Umbilical cord (tissue), 2 donors: Measurements from ENCODE around the gene JOSD1. TPM values are rescaled to one million over a fixed set of nuclear protein-coding genes. Genes with fewer than 3 reads are reported as not detected.
"Not testable (repeated sequence)": the region's sequence is repeated elsewhere in the genome, so short reads cannot be mapped to it uniquely, and the experiment has no call there.

ENCODE experiments used
- DNase-seq: peaks from one replicate; pipeline ENCODE4 v3.0.0-alpha.2; 2015; ENCODE audit warnings: low spot score
- total RNA-seq: library from RNA; depleted of rRNA; stranded (reverse); fragments of >200 nt; gene quantifications from one replicate; pipeline ENCODE4 v1.2.3, GENCODE V29; 2014; ENCODE audit warnings: low replicate concordance; ENCODE audit not compliant: insufficient read depth

The JOSD1 gene
- total RNA-seq, 1 donor from 2014 or later, result 44.5 TPM

- no peak for DNase-seq
These were observed 15.0 kb downstream of the JOSD1 start for GRCh38 chr22:38685761-38686160.

- DNase-seq, result no peak
These were observed 15.8 kb downstream of the JOSD1 start for GRCh38 chr22:38684895-38685294.

- DNase-seq, result peak; percentile 90
These were observed 19.0 kb downstream of the JOSD1 start, which contains the start of gene TOMM22 for GRCh38 chr22:38681582-38682335. TSS of gene TOMM22 (plus strand) at chr22:38681957. CDS start at chr22:38681979, 22 bp downstream.

- DNase-seq, result no peak
These were observed 24.9 kb downstream of the JOSD1 start for GRCh38 chr22:38675833-38676232.

- no peak for DNase-seq
These were observed 25.9 kb downstream of the JOSD1 start for GRCh38 chr22:38674888-38675287.

- no peak for DNase-seq
These were observed 43.5 kb downstream of the JOSD1 start for GRCh38 chr22:38657045-38657909.

GRCh38 chr22:38656256-38657044 is 44.3 kb downstream of the JOSD1 start, which contains the start of the genes CBY1 and FAM227A:
TSS of gene CBY1 (plus strand) at chr22:38656638. CDS start at chr22:38668055, 11,417 bp downstream.
TSS of gene FAM227A (minus strand) at chr22:38656392. CDS start at chr22:38650168, 6,224 bp downstream.
- DNase-seq, result peak; percentile 92

GRCh38 chr22:38655519-38656255 is 45.1 kb downstream of the JOSD1 start:
- DNase-seq, result no peak

GRCh38 chr22:38653741-38654140 is 47.0 kb downstream of the JOSD1 start:
- DNase-seq, result no peak

GRCh38 chr22:38652859-38653258 is 47.9 kb downstream of the JOSD1 start:
- no peak for DNase-seq

GRCh38 chr22:38649841-38650522 is 50.8 kb downstream of the JOSD1 start:
- DNase-seq, result no peak

GRCh38 chr22:38645430-38645829 is 55.3 kb downstream of the JOSD1 start:
- DNase-seq, result peak; percentile 17

- DNase-seq, result not testable (repeated sequence)
These were observed 56.5 kb downstream of the JOSD1 start for GRCh38 chr22:38644245-38644644.

GRCh38 chr22:38641476-38642040 is 59.2 kb downstream of the JOSD1 start:
- DNase-seq, result no peak

GRCh38 chr22:38638728-38639127 is 62.0 kb downstream of the JOSD1 start:
- DNase-seq, result peak; percentile 12

- DNase-seq, result no peak
These were observed 62.5 kb downstream of the JOSD1 start for GRCh38 chr22:38638216-38638615.
